Bronchial epithelial cell (primary cell): ENCODE measurements around the gene TAF7L. TPM values are rescaled to one million over a fixed set of nuclear protein-coding genes. Genes with fewer than 3 reads are reported as not detected.

Experiments
- DNase-seq: peaks from one replicate; pipeline ENCODE4 v3.0.0-alpha.2; 2010; ENCODE audit warnings: low read depth
- FAIRE-seq: peaks from 2 replicates; lab custom pipeline; 2011; peaks lifted over from hg19 to GRCh38; lab: Jason Lieb, UNC
- H3K27me3 ChIP-seq: 2 replicates; pipeline ENCODE4 v1.5.1; 2011; ENCODE audit warnings: low read length; ENCODE audit not compliant: control insufficient read depth, insufficient read depth
- H3K36me3 ChIP-seq: 2 replicates; pipeline ENCODE4 v1.5.1; 2011; ENCODE audit warnings: low read length; ENCODE audit not compliant: control insufficient read depth, insufficient read depth
- H3K4me3 ChIP-seq: 2 replicates; pipeline ENCODE4 v1.5.1; 2011; ENCODE audit warnings: mild to moderate bottlenecking, low read depth, low read length, control low read depth
- total RNA-seq: library from RNA; depleted of rRNA; stranded (reverse); fragments of >200 nt; gene quantifications from 2 replicates; pipeline ENCODE4 v1.2.1, GENCODE V29; 2014
- TF ChIP-seq, protein P1 (sequence below): IDR thresholded peaks from 2 replicates; pipeline ENCODE4 v1.5.1; 2011; ENCODE audit warnings: mild to moderate bottlenecking, moderate library complexity, low read length, control low read depth, inconsistent platforms; ENCODE audit not compliant: insufficient read depth, severe bottlenecking

TAF7L gene
- total RNA-seq, 1 donor from 2014 or later, result under 0.01 TPM

DNA sequence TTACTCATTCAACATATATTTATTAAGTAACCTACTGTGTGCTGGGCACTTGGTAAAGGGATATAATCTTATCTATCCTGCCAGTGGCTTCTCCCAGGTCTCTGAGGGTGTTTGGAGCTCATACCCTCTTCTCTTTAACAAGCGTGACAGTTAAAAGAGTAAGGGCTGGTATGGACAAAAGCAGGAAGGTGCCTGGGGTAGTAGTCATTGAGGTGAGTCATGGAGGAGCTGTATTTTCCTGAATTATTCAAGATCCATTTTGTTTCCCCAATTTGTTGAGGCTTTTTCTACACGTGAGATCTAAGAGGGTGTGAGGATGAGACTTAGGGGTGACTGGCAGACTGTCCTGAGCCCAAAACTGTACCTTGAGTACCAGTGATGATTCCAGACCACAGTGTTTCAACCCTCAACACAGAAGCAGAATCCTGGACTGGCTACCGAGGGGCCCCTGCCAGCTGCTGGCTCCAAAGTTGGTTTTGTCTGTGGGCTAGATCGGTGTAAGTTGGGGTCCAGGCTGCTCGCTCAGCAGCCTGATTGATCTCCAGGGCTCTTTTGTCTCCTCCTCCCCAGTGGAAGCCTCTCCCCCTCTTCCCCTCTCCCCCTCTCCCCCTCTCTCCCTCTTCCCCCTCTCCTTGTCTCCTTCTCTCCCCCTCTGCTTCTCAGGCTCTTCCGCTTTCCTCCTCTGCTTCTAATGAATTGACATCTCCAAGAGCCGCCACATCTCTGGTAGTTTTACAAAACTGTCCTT is 71.8 kb downstream of the TAF7L start, which contains the start of gene DRP2:
Gene DRP2, plus strand, starts transcription at position 671 of the 748 bp plus-strand sequence. CDS start 11,862 bp downstream, outside the sequence.
- Histone ChIP-seq H3K4me3 (no peak within 1 kb of the TSS), H3K27me3 (no peaks in the 10 kb centered on the region), H3K36me3 (no peaks in the 10 kb centered on the region)
- FAIRE-seq (no peak), DNase-seq (peak; percentile 42)
- TF ChIP-seq, protein P1, sequence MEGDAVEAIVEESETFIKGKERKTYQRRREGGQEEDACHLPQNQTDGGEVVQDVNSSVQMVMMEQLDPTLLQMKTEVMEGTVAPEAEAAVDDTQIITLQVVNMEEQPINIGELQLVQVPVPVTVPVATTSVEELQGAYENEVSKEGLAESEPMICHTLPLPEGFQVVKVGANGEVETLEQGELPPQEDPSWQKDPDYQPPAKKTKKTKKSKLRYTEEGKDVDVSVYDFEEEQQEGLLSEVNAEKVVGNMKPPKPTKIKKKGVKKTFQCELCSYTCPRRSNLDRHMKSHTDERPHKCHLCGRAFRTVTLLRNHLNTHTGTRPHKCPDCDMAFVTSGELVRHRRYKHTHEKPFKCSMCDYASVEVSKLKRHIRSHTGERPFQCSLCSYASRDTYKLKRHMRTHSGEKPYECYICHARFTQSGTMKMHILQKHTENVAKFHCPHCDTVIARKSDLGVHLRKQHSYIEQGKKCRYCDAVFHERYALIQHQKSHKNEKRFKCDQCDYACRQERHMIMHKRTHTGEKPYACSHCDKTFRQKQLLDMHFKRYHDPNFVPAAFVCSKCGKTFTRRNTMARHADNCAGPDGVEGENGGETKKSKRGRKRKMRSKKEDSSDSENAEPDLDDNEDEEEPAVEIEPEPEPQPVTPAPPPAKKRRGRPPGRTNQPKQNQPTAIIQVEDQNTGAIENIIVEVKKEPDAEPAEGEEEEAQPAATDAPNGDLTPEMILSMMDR, result no peak

Other genes starting within 250 kb of the TAF7L start
- gene TRMT2B, start 239.2 kb downstream of the TAF7L start, total RNA-seq, result 8.4 and 13.6 TPM in 2 replicates
- not detected in 2 replicates for gene TMEM35A, start 212.5 kb downstream of the TAF7L start, total RNA-seq
- 1.0 and 1.6 TPM in 2 replicates for gene CENPI, start 193.1 kb downstream of the TAF7L start, total RNA-seq
- not detected in 2 replicates for gene DRP2, start 71.5 kb downstream of the TAF7L start, total RNA-seq
- 4.4 and 7.4 TPM in 2 replicates for gene TIMM8A, start 57.4 kb upstream of the TAF7L start, total RNA-seq
- gene BTK, start 94.9 kb upstream of the TAF7L start, total RNA-seq, result under 0.01 TPM in 1 of 2 replicates, not detected in the other
- gene RPL36A, start 99.7 kb upstream of the TAF7L start, total RNA-seq, result 736 and 1,171 TPM in 2 replicates
- gene GLA, start 116.6 kb upstream of the TAF7L start, total RNA-seq, result 9.0 and 15.0 TPM in 2 replicates
- 104 and 110 TPM in 2 replicates for gene HNRNPH2, start 116.9 kb upstream of the TAF7L start, total RNA-seq
- 0.79 and 1.8 TPM in 2 replicates for gene ARMCX4, start 194.1 kb upstream of the TAF7L start, total RNA-seq